ENCODE measurements around the gene DNAJC17.

DNA sequence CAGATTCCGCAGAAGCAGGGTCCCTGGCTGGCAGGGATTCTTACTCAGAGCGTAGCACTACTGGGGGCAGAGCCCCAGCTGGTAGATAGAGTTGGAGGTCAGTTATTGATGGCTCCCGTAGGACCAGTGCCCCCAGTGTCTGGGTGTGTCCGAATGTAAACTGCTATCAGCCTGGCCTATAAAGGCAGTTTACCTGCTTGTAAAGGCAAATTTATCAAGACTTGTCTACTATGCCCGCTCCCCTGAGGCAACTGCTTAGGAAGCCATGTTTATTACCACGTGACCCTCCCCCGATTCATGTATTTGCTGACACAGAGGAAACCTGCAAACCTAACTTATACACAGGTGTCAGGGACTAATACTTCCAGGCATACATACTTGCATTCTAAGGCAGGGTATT is 21.8 kb upstream of the DNAJC17 start:
- TF ChIP-seq, protein P1, sequence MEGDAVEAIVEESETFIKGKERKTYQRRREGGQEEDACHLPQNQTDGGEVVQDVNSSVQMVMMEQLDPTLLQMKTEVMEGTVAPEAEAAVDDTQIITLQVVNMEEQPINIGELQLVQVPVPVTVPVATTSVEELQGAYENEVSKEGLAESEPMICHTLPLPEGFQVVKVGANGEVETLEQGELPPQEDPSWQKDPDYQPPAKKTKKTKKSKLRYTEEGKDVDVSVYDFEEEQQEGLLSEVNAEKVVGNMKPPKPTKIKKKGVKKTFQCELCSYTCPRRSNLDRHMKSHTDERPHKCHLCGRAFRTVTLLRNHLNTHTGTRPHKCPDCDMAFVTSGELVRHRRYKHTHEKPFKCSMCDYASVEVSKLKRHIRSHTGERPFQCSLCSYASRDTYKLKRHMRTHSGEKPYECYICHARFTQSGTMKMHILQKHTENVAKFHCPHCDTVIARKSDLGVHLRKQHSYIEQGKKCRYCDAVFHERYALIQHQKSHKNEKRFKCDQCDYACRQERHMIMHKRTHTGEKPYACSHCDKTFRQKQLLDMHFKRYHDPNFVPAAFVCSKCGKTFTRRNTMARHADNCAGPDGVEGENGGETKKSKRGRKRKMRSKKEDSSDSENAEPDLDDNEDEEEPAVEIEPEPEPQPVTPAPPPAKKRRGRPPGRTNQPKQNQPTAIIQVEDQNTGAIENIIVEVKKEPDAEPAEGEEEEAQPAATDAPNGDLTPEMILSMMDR (IDR thresholded peaks at IDR 0.05): no peak
- TF ChIP-seq POLR2AphosphoS5 (IDR thresholded peaks at IDR 0.05) (no peak), POLR2A (IDR thresholded peaks at IDR 0.05) (no peak)
